GM12892 (cell line): ENCODE data around the gene ZFP64.
"Not testable (repeated sequence)": the region's sequence is repeated elsewhere in the genome, so short reads cannot be mapped to it uniquely, and the experiment has no call there.

Experiments
- DNase-seq: peaks from one replicate; pipeline ENCODE4 v3.0.0; 2011; ENCODE audit not compliant: insufficient read length
- FAIRE-seq: peaks from 2 replicates; lab custom pipeline; 2011; peaks lifted over from hg19 to GRCh38; lab: Jason Lieb, UNC
- POLR2A ChIP-seq: IDR thresholded peaks from 2 replicates; pipeline ENCODE4 v1.6.1; 2011; ENCODE audit warnings: low read depth, low read length, control low read depth
- POLR2AphosphoS5 ChIP-seq: IDR thresholded peaks from 2 replicates; pipeline ENCODE4 v1.6.1; 2011; ENCODE audit warnings: low read depth, low read length, control low read depth
- TAF1 ChIP-seq: IDR thresholded peaks from 2 replicates; pipeline ENCODE4 v1.6.1; 2011; ENCODE audit warnings: low read depth, mild to moderate bottlenecking, control low read depth, low read length, borderline replicate concordance

The ZFP64 gene

GRCh38 chr20:52145587-52145986 is 46.0 kb downstream of the ZFP64 start:
- DNase-seq (no peak), FAIRE-seq (no peak)
- no peak for TF ChIP-seq TAF1
- TF ChIP-seq POLR2A, result no peak
- no peak for TF ChIP-seq POLR2AphosphoS5

GRCh38 chr20:52143277-52143676 is 48.3 kb downstream of the ZFP64 start:
- DNase-seq (no peak), FAIRE-seq (no peak)
- TF ChIP-seq TAF1 (no peak), POLR2AphosphoS5 (no peak), POLR2A (no peak)

GRCh38 chr20:52142757-52143156 is 48.8 kb downstream of the ZFP64 start:
- TF ChIP-seq TAF1 (no peak), POLR2AphosphoS5 (no peak), POLR2A (no peak)
- FAIRE-seq (no peak), DNase-seq (no peak)

GRCh38 chr20:52139986-52140385 is 51.6 kb downstream of the ZFP64 start:
- FAIRE-seq, result no peak
- DNase-seq, result no peak
- TF ChIP-seq TAF1, result no peak
- TF ChIP-seq POLR2A, result no peak
- TF ChIP-seq POLR2AphosphoS5, result no peak

GRCh38 chr20:52137850-52138249 is 53.7 kb downstream of the ZFP64 start:
- no peak for FAIRE-seq
- TF ChIP-seq POLR2AphosphoS5 (no peak), POLR2A (no peak), TAF1 (no peak)
- no peak for DNase-seq

- not testable (repeated sequence) for FAIRE-seq, DNase-seq
Observed at GRCh38 chr20:52133714-52134113, 57.9 kb downstream of the ZFP64 start.

GRCh38 chr20:52132337-52132736 is 59.2 kb downstream of the ZFP64 start:
- DNase-seq (no peak), FAIRE-seq (no peak)
- TF ChIP-seq POLR2A (no peak), TAF1 (no peak), POLR2AphosphoS5 (no peak)

- no peak for TF ChIP-seq POLR2AphosphoS5
- DNase-seq, result no peak
- FAIRE-seq, result no peak
Observed at GRCh38 chr20:52131048-52131643, 60.4 kb downstream of the ZFP64 start.

GRCh38 chr20:52130406-52130805 is 61.2 kb downstream of the ZFP64 start:
- FAIRE-seq, result no peak

GRCh38 chr20:52129611-52130010 is 62.0 kb downstream of the ZFP64 start:
- DNase-seq (no peak), FAIRE-seq (no peak)
- TF ChIP-seq TAF1 (no peak), POLR2A (no peak), POLR2AphosphoS5 (no peak)

More at GRCh38 chr20:52130406-52130805, 61.2 kb downstream of the ZFP64 start:
- TF ChIP-seq POLR2AphosphoS5, result no peak
- TF ChIP-seq TAF1, result no peak
- no peak for TF ChIP-seq POLR2A
- DNase-seq, result no peak

- FAIRE-seq, result no peak
Observed at GRCh38 chr20:52127309-52127708, 64.3 kb downstream of the ZFP64 start.

GRCh38 chr20:52124821-52125220 is 66.8 kb downstream of the ZFP64 start:
- FAIRE-seq, result no peak
- TF ChIP-seq POLR2AphosphoS5 (no peak), POLR2A (no peak), TAF1 (no peak)
- DNase-seq, result no peak

More at GRCh38 chr20:52127309-52127708, 64.3 kb downstream of the ZFP64 start:
- DNase-seq, result no peak
- TF ChIP-seq POLR2A (no peak), POLR2AphosphoS5 (no peak), TAF1 (no peak)

GRCh38 chr20:52118696-52119095 is 72.9 kb downstream of the ZFP64 start:
- no peak for FAIRE-seq
- DNase-seq, result no peak
- TF ChIP-seq POLR2AphosphoS5, result no peak
- no peak for TF ChIP-seq TAF1
- no peak for TF ChIP-seq POLR2A
